ENCODE data around the gene DGCR8.

The DGCR8 gene

GRCh38 chr22:20116951-20117632 is 37.1 kb downstream of the DGCR8 start, which contains the start of gene TRMT2A:
TRMT2A (minus strand) TSS chr22:20117226; CDS start chr22:20116906, 320 bp downstream.
- H3K4me3 ChIP-seq (replicated peaks; ENCODE audit: low read depth, low read length): peak within 1 kb of the TSS; percentile 95
- TF ChIP-seq CTCF (IDR thresholded peaks at IDR 0.05; ENCODE audit: low read length, missing control alignments): no peak
- DNase-seq (ENCODE audit: low read depth): peak; percentile 99

GRCh38 chr22:20117633-20118299 is 37.7 kb downstream of the DGCR8 start:
- no peak for TF ChIP-seq CTCF (IDR thresholded peaks at IDR 0.05; ENCODE audit: low read length, missing control alignments)
- peak overlapping the region; percentile 76 for H3K4me3 ChIP-seq (replicated peaks; ENCODE audit: low read depth, low read length)
- peak; percentile 14 for DNase-seq (ENCODE audit: low read depth)

GRCh38 chr22:20118300-20119020 is 38.4 kb downstream of the DGCR8 start:
- DNase-seq (ENCODE audit: low read depth): no peak
- no peak for TF ChIP-seq CTCF (IDR thresholded peaks at IDR 0.05; ENCODE audit: low read length, missing control alignments)
- peak overlapping the region; percentile 76 for H3K4me3 ChIP-seq (replicated peaks; ENCODE audit: low read depth, low read length)

GRCh38 chr22:20121856-20122415 is 41.9 kb downstream of the DGCR8 start:
- no peak for TF ChIP-seq CTCF (IDR thresholded peaks at IDR 0.05; ENCODE audit: low read length, missing control alignments)
- no peak overlapping the region for H3K4me3 ChIP-seq (replicated peaks; ENCODE audit: low read depth, low read length)

GRCh38 chr22:20123366-20124082 is 43.5 kb downstream of the DGCR8 start:
- no peak overlapping the region for H3K4me3 ChIP-seq (replicated peaks; ENCODE audit: low read depth, low read length)
- DNase-seq (ENCODE audit: low read depth): no peak
- TF ChIP-seq CTCF (IDR thresholded peaks at IDR 0.05; ENCODE audit: low read length, missing control alignments): no peak

More at GRCh38 chr22:20121856-20122415, 41.9 kb downstream of the DGCR8 start:
- DNase-seq (ENCODE audit: low read depth): no peak

GRCh38 chr22:20124083-20124787 is 44.2 kb downstream of the DGCR8 start:
- TF ChIP-seq CTCF (IDR thresholded peaks at IDR 0.05; ENCODE audit: low read length, missing control alignments): no peak
- no peak for DNase-seq (ENCODE audit: low read depth)
- H3K4me3 ChIP-seq (replicated peaks; ENCODE audit: low read depth, low read length): no peak overlapping the region
